NCI-H146 (cell line): ENCODE measurements around the gene BTNL2.
"Not testable (repeated sequence)": the region's sequence is repeated elsewhere in the genome, so short reads cannot be mapped to it uniquely, and the experiment has no call there.

Source experiments
- DNase-seq: peaks from one replicate; lab custom pipeline; 2025; lab: John Stamatoyannopoulos, UW

BTNL2 gene

GRCh38 chr6:32367644-32368043 lies 39.3 kb downstream of the BTNL2 start:
- no peak for DNase-seq

GRCh38 chr6:32359225-32359624 lies 47.8 kb downstream of the BTNL2 start:
- not testable (repeated sequence) for DNase-seq

GRCh38 chr6:32358548-32358947 lies 48.4 kb downstream of the BTNL2 start:
- DNase-seq, result not testable (repeated sequence)

- no peak for DNase-seq
Observed at GRCh38 chr6:32355018-32355417, 52.0 kb downstream of the BTNL2 start.

GRCh38 chr6:32353348-32353747 lies 53.6 kb downstream of the BTNL2 start:
- no peak for DNase-seq
